Measurements from ENCODE around the gene MRO. TPM values are rescaled to one million over a fixed set of nuclear protein-coding genes. Genes with fewer than 3 reads are reported as not detected.

The MRO gene
- total and polyA plus RNA-seq, 8 donors = 0.26 to 0.86 (median 0.39) TPM

- H3K4me1 ChIP-seq = no peaks in the 10 kb centered on the region
- DNase-seq = no peak
- H3K36me3 ChIP-seq = no peaks in the 10 kb centered on the region
- H3K27me3 ChIP-seq = peaks cover 0 to 35% of the 10 kb centered on the region in 2 donors
- H3K27ac ChIP-seq = no peak overlapping the region
- H3K4me3 ChIP-seq = no peak overlapping the region
- H3K9me3 ChIP-seq = no peaks in the 10 kb centered on the region
- ATAC-seq = no peak
- TF ChIP-seq CTCF (IDR thresholded peaks at IDR 0.05) = no peak
- intact Hi-C loops (cut with DNase I) = no loop called here
Observed at GRCh38 chr18:50753311-50753710, 66.5 kb downstream of the MRO start.

GRCh38 chr18:50751947-50752346 is 67.9 kb downstream of the MRO start:
- ATAC-seq = no peak
- Histone ChIP-seq H3K36me3 (no peaks in the 10 kb centered on the region), H3K9me3 (no peaks in the 10 kb centered on the region), H3K4me3 (no peak overlapping the region), H3K4me1 (no peaks in the 10 kb centered on the region), H3K27me3 (peaks cover 0 to 32% of the 10 kb centered on the region in 2 donors), H3K27ac (no peak overlapping the region)
- intact Hi-C loops (cut with DNase I) = no loop called here
- TF ChIP-seq CTCF (IDR thresholded peaks at IDR 0.05) = no peak
- no peak for DNase-seq

- ATAC-seq = no peak
- no peak overlapping the region for H3K4me3 ChIP-seq
- H3K4me1 ChIP-seq = no peaks in the 10 kb centered on the region
- H3K27ac ChIP-seq = no peak overlapping the region
- TF ChIP-seq CTCF (IDR thresholded peaks at IDR 0.05) = no peak
- no peaks in the 10 kb centered on the region for H3K36me3 ChIP-seq
- peaks cover 0 to 32% of the 10 kb centered on the region in 2 donors for H3K27me3 ChIP-seq
- no peaks in the 10 kb centered on the region for H3K9me3 ChIP-seq
- no peak for DNase-seq
- intact Hi-C loops (cut with DNase I) = no loop called here
Observed at GRCh38 chr18:50751490-50751889, 68.3 kb downstream of the MRO start.

- TF ChIP-seq CTCF (IDR thresholded peaks at IDR 0.05) = no peak
- intact Hi-C loops (cut with DNase I) = no loop called here
- Histone ChIP-seq H3K27me3 (peaks cover 0 to 32% of the 10 kb centered on the region in 2 donors), H3K36me3 (no peaks in the 10 kb centered on the region), H3K4me3 (no peak overlapping the region), H3K9me3 (no peaks in the 10 kb centered on the region), H3K4me1 (no peaks in the 10 kb centered on the region), H3K27ac (no peak overlapping the region)
- ATAC-seq (no peak), DNase-seq (no peak)
Observed at GRCh38 chr18:50750546-50750945, 69.3 kb downstream of the MRO start.

- Histone ChIP-seq H3K27ac (no peak overlapping the region), H3K9me3 (no peaks in the 10 kb centered on the region), H3K27me3 (peaks cover 0 to 32% of the 10 kb centered on the region in 2 donors), H3K36me3 (no peaks in the 10 kb centered on the region), H3K4me1 (no peaks in the 10 kb centered on the region), H3K4me3 (no peak overlapping the region)
- DNase-seq (no peak), ATAC-seq (no peak)
- no peak for TF ChIP-seq CTCF (IDR thresholded peaks at IDR 0.05)
- intact Hi-C loops (cut with DNase I) = no loop called here
Observed at GRCh38 chr18:50749945-50750344, 69.9 kb downstream of the MRO start.

Data from left lung (tissue), 10 donors.